HFF-Myc (cell line): ENCODE results near the gene SUV39H2.
"Not testable (repeated sequence)": the region's sequence is repeated elsewhere in the genome, so short reads cannot be mapped to it uniquely, and the experiment has no call there.

ENCODE experiments used
- DNase-seq: peaks from one replicate; pipeline ENCODE4 v3.0.0-alpha.2; 2011; ENCODE audit warnings: low read depth; ENCODE audit errors: extremely low read depth
- H3K4me3 ChIP-seq: replicated peaks from 2 replicates; pipeline ENCODE4 v1.5.1; 2011; ENCODE audit warnings: low read depth, mild to moderate bottlenecking, control low read depth, low read length
- CTCF ChIP-seq: IDR thresholded peaks from 2 replicates; pipeline ENCODE4 v1.5.1; 2012; ENCODE audit warnings: mild to moderate bottlenecking, low read depth, low read length, control low read depth; ENCODE audit errors: missing control alignments

Gene SUV39H2

GRCh38 chr10:14858338-14858960 is 20.2 kb upstream of the SUV39H2 start:
- DNase-seq: no peak
- TF ChIP-seq CTCF: no peak
- no peak overlapping the region for H3K4me3 ChIP-seq

- no peak for DNase-seq
- no peak for TF ChIP-seq CTCF
- H3K4me3 ChIP-seq: no peak overlapping the region
These were observed 19.6 kb upstream of the SUV39H2 start for GRCh38 chr10:14859043-14859442.

- TF ChIP-seq CTCF: no peak
- H3K4me3 ChIP-seq: no peak overlapping the region
- DNase-seq: no peak
These were observed 18.9 kb upstream of the SUV39H2 start for GRCh38 chr10:14859775-14860174.

- no peak for TF ChIP-seq CTCF
- no peak for DNase-seq
- H3K4me3 ChIP-seq: no peak overlapping the region
These were observed 17.9 kb upstream of the SUV39H2 start for GRCh38 chr10:14860791-14861190.

- H3K4me3 ChIP-seq, DNase-seq: not testable (repeated sequence)
These were observed 14.2 kb upstream of the SUV39H2 start for GRCh38 chr10:14864466-14864865.

GRCh38 chr10:14864871-14865270 is 13.8 kb upstream of the SUV39H2 start:
- not testable (repeated sequence) for H3K4me3 ChIP-seq, DNase-seq

- TF ChIP-seq CTCF: no peak
- DNase-seq: no peak
- H3K4me3 ChIP-seq: no peak overlapping the region
These were observed 5.4 kb upstream of the SUV39H2 start for GRCh38 chr10:14873090-14873760.

- H3K4me3 ChIP-seq: no peak overlapping the region
- TF ChIP-seq CTCF: no peak
- DNase-seq: no peak
These were observed 2.7 kb upstream of the SUV39H2 start for GRCh38 chr10:14875941-14876340.
